IPS-11a (cell line): Measurements from ENCODE around the gene LARP6.
"Not testable (repeated sequence)": the region's sequence is repeated elsewhere in the genome, so short reads cannot be mapped to it uniquely, and the experiment has no call there.

Experiments
- H3K4me3 ChIP-seq: one replicate; pipeline ENCODE4 v1.5.1; 2013; ENCODE audit warnings: low read depth, low read length, control low read depth

The LARP6 gene

GRCh38 chr15:70831094-70831911 is 22.7 kb downstream of the LARP6 start:
- H3K4me3 ChIP-seq: no peak overlapping the region

GRCh38 chr15:70830615-70831014 is 23.3 kb downstream of the LARP6 start:
- H3K4me3 ChIP-seq: no peak overlapping the region

- no peak overlapping the region for H3K4me3 ChIP-seq
Observed at GRCh38 chr15:70829371-70830166, 24.4 kb downstream of the LARP6 start.

GRCh38 chr15:70827721-70828120 is 26.2 kb downstream of the LARP6 start:
- no peak overlapping the region for H3K4me3 ChIP-seq

- H3K4me3 ChIP-seq: no peak overlapping the region
Observed at GRCh38 chr15:70826634-70827033, 27.3 kb downstream of the LARP6 start.

- H3K4me3 ChIP-seq: no peak overlapping the region
Observed at GRCh38 chr15:70825841-70826240, 28.1 kb downstream of the LARP6 start.

GRCh38 chr15:70823196-70823595 is 30.8 kb downstream of the LARP6 start:
- no peak overlapping the region for H3K4me3 ChIP-seq

- no peak overlapping the region for H3K4me3 ChIP-seq
Observed at GRCh38 chr15:70820214-70820613, 33.7 kb downstream of the LARP6 start.

- H3K4me3 ChIP-seq: no peak overlapping the region
Observed at GRCh38 chr15:70818580-70818979, 35.4 kb downstream of the LARP6 start.

- H3K4me3 ChIP-seq: no peak overlapping the region
Observed at GRCh38 chr15:70817266-70817665, 36.7 kb downstream of the LARP6 start.

GRCh38 chr15:70815604-70816003 is 38.4 kb downstream of the LARP6 start:
- H3K4me3 ChIP-seq: no peak overlapping the region

- H3K4me3 ChIP-seq: not testable (repeated sequence)
Observed at GRCh38 chr15:70815011-70815410, 38.9 kb downstream of the LARP6 start.

- H3K4me3 ChIP-seq: no peak overlapping the region
Observed at GRCh38 chr15:70812827-70813364, 41.1 kb downstream of the LARP6 start.

- no peak overlapping the region for H3K4me3 ChIP-seq
Observed at GRCh38 chr15:70810916-70811578, 42.9 kb downstream of the LARP6 start.

GRCh38 chr15:70806992-70807712 is 46.8 kb downstream of the LARP6 start:
- H3K4me3 ChIP-seq: no peak overlapping the region

GRCh38 chr15:70804388-70804787 is 49.6 kb downstream of the LARP6 start:
- H3K4me3 ChIP-seq: not testable (repeated sequence)

- no peak overlapping the region for H3K4me3 ChIP-seq
Observed at GRCh38 chr15:70802629-70803028, 51.3 kb downstream of the LARP6 start.

GRCh38 chr15:70801109-70801508 is 52.8 kb downstream of the LARP6 start:
- H3K4me3 ChIP-seq: no peak overlapping the region

GRCh38 chr15:70799667-70800450 is 54.1 kb downstream of the LARP6 start:
- no peak overlapping the region for H3K4me3 ChIP-seq

- H3K4me3 ChIP-seq: no peak overlapping the region
Observed at GRCh38 chr15:70797464-70797863, 56.5 kb downstream of the LARP6 start.
